GM20000 (cell line): ENCODE measurements around the gene MRPL54.

Source experiments
- DNase-seq: peaks from one replicate; pipeline ENCODE4 v3.0.0; 2012; ENCODE audit warnings: low spot score
- TF ChIP-seq, protein P1 (sequence below): IDR thresholded peaks from 2 replicates; pipeline ENCODE4 v1.5.1; 2012; ENCODE audit warnings: mild to moderate bottlenecking, control low read depth; ENCODE audit errors: extremely low read depth, missing control alignments

MRPL54 gene

DNA sequence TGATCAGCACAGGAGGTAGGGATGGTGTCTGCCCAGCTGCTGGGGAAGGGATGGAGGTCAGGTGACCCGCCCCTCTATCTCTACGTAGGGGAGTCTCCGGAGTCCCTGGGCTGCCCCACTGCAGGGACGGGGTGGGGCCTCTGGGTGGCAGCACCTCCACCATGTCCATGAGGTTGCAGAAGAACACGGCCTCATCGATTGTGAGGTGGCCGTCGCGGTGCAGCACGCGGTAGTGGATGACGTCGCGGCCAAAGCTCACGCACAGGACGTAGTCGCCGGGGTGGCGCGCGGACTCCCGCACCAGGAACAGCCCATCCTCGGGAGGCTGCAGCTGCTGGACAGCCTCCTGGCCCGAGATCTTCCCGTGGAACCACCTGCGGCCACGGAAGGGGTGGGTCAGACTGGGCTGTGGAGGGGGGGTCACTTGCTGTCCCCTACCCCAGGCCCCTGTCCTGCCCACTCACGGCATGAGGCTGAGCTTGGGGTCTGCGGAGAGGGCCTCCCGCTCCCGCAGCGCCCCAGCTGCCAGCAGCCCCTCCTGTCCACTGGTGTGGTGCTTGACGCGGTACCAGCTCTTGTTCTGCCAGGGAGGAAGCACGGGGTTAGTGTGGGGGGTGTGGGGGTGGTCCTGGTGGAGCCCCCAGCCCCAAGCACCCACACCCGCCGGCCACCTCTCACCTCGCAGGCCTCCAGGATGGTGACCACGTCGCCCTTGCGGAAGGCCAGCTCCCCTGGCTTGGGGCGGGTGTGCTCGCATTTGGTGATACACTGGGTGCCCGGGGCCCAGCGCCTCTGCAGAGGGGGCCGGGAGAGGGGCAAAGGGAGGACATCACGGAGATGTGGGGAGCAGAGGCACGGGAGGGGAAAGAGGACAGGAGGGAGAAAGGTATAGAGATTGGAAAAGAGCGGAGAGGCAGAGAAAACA lies 21.4 kb downstream of the MRPL54 start:
- TF ChIP-seq, protein P1, sequence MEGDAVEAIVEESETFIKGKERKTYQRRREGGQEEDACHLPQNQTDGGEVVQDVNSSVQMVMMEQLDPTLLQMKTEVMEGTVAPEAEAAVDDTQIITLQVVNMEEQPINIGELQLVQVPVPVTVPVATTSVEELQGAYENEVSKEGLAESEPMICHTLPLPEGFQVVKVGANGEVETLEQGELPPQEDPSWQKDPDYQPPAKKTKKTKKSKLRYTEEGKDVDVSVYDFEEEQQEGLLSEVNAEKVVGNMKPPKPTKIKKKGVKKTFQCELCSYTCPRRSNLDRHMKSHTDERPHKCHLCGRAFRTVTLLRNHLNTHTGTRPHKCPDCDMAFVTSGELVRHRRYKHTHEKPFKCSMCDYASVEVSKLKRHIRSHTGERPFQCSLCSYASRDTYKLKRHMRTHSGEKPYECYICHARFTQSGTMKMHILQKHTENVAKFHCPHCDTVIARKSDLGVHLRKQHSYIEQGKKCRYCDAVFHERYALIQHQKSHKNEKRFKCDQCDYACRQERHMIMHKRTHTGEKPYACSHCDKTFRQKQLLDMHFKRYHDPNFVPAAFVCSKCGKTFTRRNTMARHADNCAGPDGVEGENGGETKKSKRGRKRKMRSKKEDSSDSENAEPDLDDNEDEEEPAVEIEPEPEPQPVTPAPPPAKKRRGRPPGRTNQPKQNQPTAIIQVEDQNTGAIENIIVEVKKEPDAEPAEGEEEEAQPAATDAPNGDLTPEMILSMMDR = no peak
- DNase-seq = no peak

DNA sequence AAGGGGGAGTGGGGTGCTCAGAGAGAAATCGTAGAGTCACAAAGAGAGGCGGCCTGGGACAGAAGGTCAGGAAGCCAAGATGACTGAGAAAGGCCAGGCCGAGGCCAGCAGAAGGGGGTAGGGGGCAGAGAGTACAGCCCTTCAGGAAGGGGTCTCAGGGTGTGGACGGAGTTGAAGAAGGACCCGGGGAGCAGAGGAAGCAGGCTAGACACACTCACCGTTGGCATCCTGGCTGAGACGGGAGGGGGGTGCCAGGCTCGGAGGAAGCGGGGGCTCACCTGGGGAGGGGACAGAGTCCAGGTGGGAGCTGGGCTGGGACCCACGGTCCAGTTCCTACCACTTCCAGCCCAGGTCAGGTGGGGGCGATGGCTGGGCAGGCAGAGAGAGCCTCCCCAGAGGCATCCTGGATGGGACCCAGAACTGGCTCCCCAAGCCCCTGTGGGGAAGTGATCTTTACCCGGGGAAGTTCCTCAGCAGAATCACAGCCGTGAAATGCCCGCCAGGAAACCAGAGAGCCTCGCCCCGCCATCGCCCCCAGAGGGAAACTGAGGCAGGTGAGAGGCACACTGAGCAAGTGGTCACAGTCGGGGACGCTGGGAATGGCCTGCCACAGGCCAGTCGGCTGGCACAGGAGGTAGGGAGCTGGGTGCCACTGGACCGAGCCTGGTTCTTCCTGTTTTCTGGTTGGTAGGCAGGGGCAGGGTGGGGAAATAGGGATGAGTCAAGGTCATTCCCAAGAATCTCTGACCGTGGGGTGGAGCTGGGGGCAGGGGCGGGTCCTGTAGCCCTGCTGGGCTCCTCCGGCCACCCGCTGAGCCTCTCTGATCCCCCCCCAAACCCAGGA lies 22.3 kb downstream of the MRPL54 start:
- TF ChIP-seq, protein P1 = no peak
- no peak for DNase-seq

DNA sequence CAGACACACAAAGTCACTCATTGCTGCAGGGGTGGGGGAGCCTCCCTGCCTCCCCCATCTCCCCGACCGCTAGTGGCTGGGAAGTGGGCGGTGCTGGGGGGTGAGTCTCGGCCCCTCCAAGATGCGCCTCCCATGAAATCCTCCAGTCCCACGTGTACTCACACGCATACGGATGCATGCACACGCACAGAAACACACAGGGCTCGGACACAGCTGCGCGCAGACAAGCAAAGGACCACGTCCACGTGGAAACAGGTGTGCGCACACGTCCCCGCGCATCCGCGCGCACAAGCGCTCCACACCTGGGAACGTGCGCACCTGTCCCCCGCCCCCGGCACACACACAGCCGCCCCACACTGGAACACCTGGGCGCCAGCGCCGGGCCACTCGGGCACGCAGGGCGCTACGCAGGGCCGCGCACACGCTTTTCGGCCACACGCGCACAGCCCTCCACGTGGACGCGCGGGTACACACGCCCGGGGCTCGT lies 23.0 kb downstream of the MRPL54 start:
- TF ChIP-seq, protein P1 = no peak
- DNase-seq = no peak

DNA sequence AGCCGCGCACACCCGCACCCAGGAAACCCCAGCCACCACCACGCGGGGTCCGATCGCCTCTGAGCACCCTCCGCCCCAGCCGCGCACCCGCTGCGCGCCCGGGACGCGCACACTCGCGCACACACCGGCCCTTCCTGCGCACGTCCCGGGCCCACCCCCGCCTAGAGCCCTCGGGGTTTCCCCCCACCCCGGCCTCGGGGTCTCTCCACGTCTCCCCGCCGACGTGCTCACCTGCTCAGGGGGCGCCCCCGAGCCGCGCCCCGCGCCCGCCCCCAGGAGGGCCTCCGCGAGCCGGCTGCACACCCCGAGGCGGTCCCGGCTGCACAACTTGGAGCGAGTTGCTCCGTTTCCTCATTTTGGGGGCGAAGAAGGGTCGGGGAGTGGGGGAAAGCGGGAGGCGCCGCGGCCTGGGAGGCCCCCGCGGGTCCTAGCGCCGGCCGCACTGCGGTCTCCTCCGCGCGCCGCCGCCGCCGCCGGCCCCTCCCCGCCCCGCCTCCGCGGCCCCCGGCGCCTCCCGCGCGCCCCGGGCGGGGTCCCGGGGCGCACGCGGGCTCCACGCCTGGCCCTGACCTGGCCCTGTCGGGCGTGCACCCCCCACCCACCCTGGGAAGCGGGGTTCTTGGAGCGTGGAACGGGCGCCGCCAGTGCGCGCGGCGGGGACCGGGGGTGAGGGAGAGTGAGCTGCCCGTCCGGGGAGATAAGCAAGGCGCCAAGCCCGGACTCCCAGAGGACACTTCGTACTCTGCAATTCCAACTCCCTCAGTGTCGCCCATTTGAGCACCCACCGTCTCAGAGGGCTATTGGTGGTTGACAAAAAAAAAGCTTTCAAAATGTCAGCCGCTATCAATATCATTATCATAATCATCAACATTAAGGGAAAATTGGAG lies 23.7 kb downstream of the MRPL54 start, which contains the start of gene MATK:
Gene MATK, minus strand, starts transcription at position 444 of the 887 bp plus-strand sequence. CDS start 1,246 bp downstream, outside the sequence.
- peak; percentile 71 for DNase-seq
- TF ChIP-seq, protein P1 = no peak

DNA sequence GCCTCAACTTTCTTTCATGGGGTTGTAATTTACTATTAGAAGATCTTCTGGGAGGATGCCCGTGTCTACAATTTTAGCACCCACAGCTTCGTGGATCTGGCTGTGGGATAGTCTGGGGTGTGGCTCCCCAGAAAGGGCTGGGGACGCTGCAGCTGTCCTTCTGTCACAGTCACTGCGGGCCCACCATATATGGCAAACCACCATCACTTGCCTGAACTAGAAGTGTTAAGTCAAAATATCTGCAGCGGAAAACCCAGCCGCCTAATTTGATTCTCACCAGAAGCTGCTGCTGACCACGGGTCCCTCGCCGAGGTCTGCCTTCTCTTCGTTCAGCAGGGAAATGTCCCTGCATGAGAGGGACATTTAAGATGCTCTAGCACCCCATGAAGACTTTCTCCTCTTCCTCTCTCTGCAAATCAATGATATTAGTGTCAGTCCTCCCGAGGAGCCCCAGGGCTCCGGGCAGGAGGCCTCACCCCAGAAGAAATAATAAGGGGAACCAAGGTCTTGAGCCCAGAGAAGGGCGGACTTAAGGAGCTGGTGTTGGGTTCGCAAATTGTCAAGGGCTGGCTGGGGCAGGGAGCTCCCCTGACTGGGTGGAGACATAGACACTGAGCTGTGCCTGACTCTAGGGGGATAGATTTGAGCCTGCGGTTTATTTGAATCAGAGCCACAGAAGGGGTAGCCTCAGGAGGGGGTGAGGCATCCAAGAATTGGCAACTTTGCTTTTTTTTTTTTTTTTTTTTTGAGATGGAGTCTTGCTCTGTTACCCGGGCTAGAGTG lies 26.7 kb downstream of the MRPL54 start:
- TF ChIP-seq, protein P1 = no peak
- DNase-seq = no peak

DNA sequence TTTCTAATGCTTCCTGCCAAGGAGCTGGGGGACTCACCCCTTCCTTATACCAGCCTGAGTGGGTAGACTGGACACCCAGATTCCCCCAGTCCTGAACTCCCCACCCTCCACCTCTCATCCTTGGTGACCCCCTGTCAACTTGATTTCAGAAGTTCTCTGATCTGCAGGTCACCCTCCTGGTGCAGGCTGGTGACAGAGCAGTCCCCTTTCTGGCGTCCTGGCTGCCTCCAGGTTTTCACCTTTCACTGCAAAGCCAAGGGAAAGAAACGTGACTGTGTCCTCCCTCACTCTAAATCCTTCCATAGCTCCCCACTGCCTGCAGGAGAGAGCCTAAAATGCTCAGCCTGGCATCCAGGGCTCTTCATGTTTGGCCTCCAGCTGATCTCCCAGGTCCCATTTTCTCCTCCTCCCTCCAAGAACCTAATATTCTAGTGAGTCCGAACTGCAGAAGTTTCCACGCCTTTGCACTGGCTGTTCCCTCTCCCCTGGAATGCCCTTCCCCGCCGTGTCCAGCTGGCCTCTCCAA lies 27.8 kb downstream of the MRPL54 start:
- TF ChIP-seq, protein P1 = no peak
- DNase-seq = no peak
